CD4-positive, CD25-positive, alpha-beta regulatory T cell (primary cell): ENCODE measurements around the gene SDHB. TPM values are rescaled to one million over a fixed set of nuclear protein-coding genes. Genes with fewer than 3 reads are reported as not detected.
A peak's percentile ranks its signal among the peaks of the same experiment; 100 is the strongest.

ENCODE experiments used
- ATAC-seq, 2 donors: fragments of 150-1000 bp; cut with Tn5 transposase; one replicate each; pipeline ENCODE4 v1.10.0; 2021; ENCODE audit warnings: low read depth in 2 of 2, moderate number of reproducible peaks in 2 of 2, moderate library complexity in 1 of 2
- DNase-seq, 3 donors: peaks; one replicate each; pipeline versions ENCODE4 v3.0.0 to v3.0.0-alpha.2; 2012 to 2022; ENCODE audit warnings: mixed read lengths in 1 of 3
- H3K27ac ChIP-seq: one replicate; pipeline ENCODE4 v1.7.0; 2013; ENCODE audit warnings: mild to moderate bottlenecking, low read length; ENCODE audit not compliant: insufficient read depth, poor library complexity, severe bottlenecking
- H3K27me3 ChIP-seq: one replicate; pipeline ENCODE4 v1.7.0; 2013; ENCODE audit warnings: low read length; ENCODE audit not compliant: control insufficient read depth, insufficient read depth
- H3K36me3 ChIP-seq: one replicate; pipeline ENCODE4 v1.7.0; 2013; ENCODE audit warnings: mild to moderate bottlenecking, low read length, moderate library complexity; ENCODE audit not compliant: control insufficient read depth, insufficient read depth
- H3K4me1 ChIP-seq: 2 replicates; pipeline ENCODE4 v1.7.0; 2013; ENCODE audit warnings: mild to moderate bottlenecking, low read length; ENCODE audit not compliant: insufficient read depth, control insufficient read depth, poor library complexity, severe bottlenecking
- H3K4me3 ChIP-seq: one replicate; pipeline ENCODE4 v1.7.0; 2013; ENCODE audit warnings: low read depth, mild to moderate bottlenecking, low read length, moderate library complexity
- H3K9me3 ChIP-seq, 2 experiments: 1 replicate in 1 of 2; 2 replicates in 1 of 2; pipeline ENCODE4 v1.7.0; 2013; ENCODE audit warnings: low read length in 2 of 2, mild to moderate bottlenecking in 1 of 2, moderate library complexity in 1 of 2; ENCODE audit not compliant: control insufficient read depth in 2 of 2
- H3K27ac Mint-ChIP-seq, 3 donors: one replicate each; pipeline ENCODE4 v1.8.0; 2020 to 2022; ENCODE audit warnings: mild to moderate bottlenecking in 3 of 3, mixed read lengths in 3 of 3, moderate library complexity in 2 of 3
- H3K27me3 Mint-ChIP-seq: one replicate; pipeline ENCODE4 v1.8.0; 2022; ENCODE audit warnings: mild to moderate bottlenecking, mixed read lengths
- H3K36me3 Mint-ChIP-seq: one replicate; pipeline ENCODE4 v1.8.0; 2020; ENCODE audit warnings: mixed read lengths
- H3K4me1 Mint-ChIP-seq, 4 donors: one replicate each; pipeline ENCODE4 v1.8.0; 2020 to 2022; ENCODE audit warnings: mixed read lengths in 4 of 4, mild to moderate bottlenecking in 1 of 4
- H3K4me3 Mint-ChIP-seq, 4 donors: one replicate each; pipeline ENCODE4 v1.8.0; 2020 to 2022; ENCODE audit warnings: mild to moderate bottlenecking in 4 of 4, mixed read lengths in 4 of 4, moderate library complexity in 3 of 4
- H3K9me3 Mint-ChIP-seq, 7 donors: one replicate each; pipeline ENCODE4 v1.8.0; 2020 to 2022; ENCODE audit warnings: mixed read lengths in 7 of 7, mild to moderate bottlenecking in 3 of 7, moderate library complexity in 2 of 7
- polyA plus RNA-seq, 4 donors: library from polyadenylated mRNA; unstranded; fragments of 300-500 nt; fragmentation: Illumina TruSeq; gene quantifications; one replicate each; pipeline ENCODE4 v1.2.3, GENCODE V29; 2021
- total RNA-seq: library from RNA; stranded (reverse); gene quantifications from one replicate; pipeline ENCODE4 v1.2.3, GENCODE V29; 2022

The SDHB gene
- total and polyA plus RNA-seq, 5 donors from 2014 or later = 65.5 to 207 (median 153) TPM

- Mint-ChIP-seq H3K27me3 (peaks cover 14% of the 10 kb centered on the region), H3K4me1 (no peaks in the 10 kb centered on the region), H3K36me3 (no peaks in the 10 kb centered on the region), H3K9me3 (peaks cover 0 to 3% (median 0%) of the 10 kb centered on the region in 7 donors), H3K4me3 (no peak overlapping the region), H3K27ac (no peak overlapping the region)
- H3K9me3 ChIP-seq = peaks cover 0 to under 1% of the 10 kb centered on the region in 2 experiments
- H3K27ac ChIP-seq = no peak overlapping the region
- no peak for ATAC-seq
- no peak overlapping the region for H3K4me3 ChIP-seq
- H3K4me1 ChIP-seq = no peaks in the 10 kb centered on the region
- no peaks in the 10 kb centered on the region for H3K27me3 ChIP-seq
- no peak for DNase-seq
- no peaks in the 10 kb centered on the region for H3K36me3 ChIP-seq
Measured at GRCh38 chr1:17070163-17070525, 16.3 kb upstream of the SDHB start.

DNA sequence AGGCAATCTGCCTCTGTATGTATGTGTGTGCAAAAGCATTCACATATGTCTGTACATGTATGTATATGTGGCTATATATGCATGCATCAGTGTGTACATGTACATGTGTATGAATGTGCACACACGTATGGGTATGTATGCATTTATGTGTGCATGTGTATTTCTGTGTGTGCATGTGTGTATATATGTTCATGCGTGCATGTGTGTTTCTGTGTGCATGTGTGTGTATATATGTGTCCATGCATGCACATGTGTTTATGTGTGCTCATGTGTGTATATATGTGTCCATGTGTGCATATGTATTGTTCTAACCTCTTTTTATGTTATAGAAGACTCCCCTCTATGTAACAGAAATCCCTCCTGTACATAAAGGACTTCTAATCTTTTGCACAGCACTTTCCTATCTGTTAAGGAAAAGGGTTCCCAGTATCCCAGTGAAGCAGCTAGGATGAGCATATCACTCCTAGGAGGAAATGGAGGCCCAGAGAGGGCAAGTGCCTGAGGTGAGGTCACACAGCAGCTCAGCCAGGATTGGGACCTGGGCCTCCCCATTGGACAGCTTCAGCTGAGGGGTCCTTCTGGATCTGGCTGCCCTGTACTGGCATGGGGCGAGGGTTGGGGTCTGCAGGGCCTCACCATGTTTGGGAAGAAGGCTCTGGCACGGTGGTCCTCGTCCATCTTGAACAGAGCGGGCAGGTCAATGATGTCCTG is 15.8 kb upstream of the SDHB start:
- Histone ChIP-seq H3K4me1 (no peaks in the 10 kb centered on the region), H3K9me3 (peaks cover 0 to 5% of the 10 kb centered on the region in 2 experiments), H3K27me3 (no peaks in the 10 kb centered on the region), H3K4me3 (no peak overlapping the region), H3K36me3 (no peaks in the 10 kb centered on the region), H3K27ac (no peak overlapping the region)
- DNase-seq (no peak), ATAC-seq (no peak)
- Mint-ChIP-seq H3K4me3 (no peak overlapping the region), H3K9me3 (peaks cover 0 to 4% (median 0%) of the 10 kb centered on the region in 7 donors), H3K36me3 (no peaks in the 10 kb centered on the region), H3K27ac (no peak overlapping the region), H3K4me1 (no peaks in the 10 kb centered on the region), H3K27me3 (peaks cover 14% of the 10 kb centered on the region)

DNA sequence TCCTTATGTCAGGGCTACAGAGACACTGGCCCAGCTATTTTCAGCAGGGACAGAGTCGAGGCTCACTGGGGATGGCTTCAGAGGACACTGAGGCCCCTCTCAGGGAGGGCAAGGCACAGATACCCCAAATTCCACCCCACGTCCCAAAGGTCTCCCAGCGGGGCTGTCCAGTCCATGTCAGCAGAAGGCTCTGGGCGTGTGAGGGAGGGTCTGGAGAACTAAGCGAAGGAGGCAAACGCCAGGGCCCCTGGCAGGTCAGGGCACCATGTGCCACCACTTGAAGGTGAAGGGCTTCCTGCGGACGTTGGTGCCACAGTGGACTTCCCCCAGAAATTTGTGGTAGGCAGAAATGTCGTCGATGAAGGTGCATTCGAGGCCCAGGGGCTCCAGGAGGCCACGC is 15.0 kb upstream of the SDHB start:
- Mint-ChIP-seq H3K27ac (no peak overlapping the region), H3K27me3 (peaks cover 18% of the 10 kb centered on the region), H3K4me1 (no peaks in the 10 kb centered on the region), H3K4me3 (no peak overlapping the region), H3K36me3 (no peaks in the 10 kb centered on the region), H3K9me3 (peaks cover 0 to 7% (median 0%) of the 10 kb centered on the region in 7 donors)
- no peaks in the 10 kb centered on the region for H3K36me3 ChIP-seq
- H3K27me3 ChIP-seq = no peaks in the 10 kb centered on the region
- DNase-seq (no peak), ATAC-seq (no peak)
- peaks cover 0 to 5% of the 10 kb centered on the region in 2 experiments for H3K9me3 ChIP-seq
- H3K27ac ChIP-seq = no peak overlapping the region
- no peaks in the 10 kb centered on the region for H3K4me1 ChIP-seq
- H3K4me3 ChIP-seq = no peak overlapping the region

- Mint-ChIP-seq H3K36me3 (no peaks in the 10 kb centered on the region), H3K4me1 (no peaks in the 10 kb centered on the region), H3K4me3 (no peak overlapping the region), H3K27me3 (peaks cover 24% of the 10 kb centered on the region), H3K27ac (no peak overlapping the region), H3K9me3 (peaks cover 0 to 7% (median 0%) of the 10 kb centered on the region in 7 donors)
- Histone ChIP-seq H3K4me1 (no peaks in the 10 kb centered on the region), H3K27ac (no peak overlapping the region), H3K27me3 (no peaks in the 10 kb centered on the region), H3K9me3 (peaks cover 0 to 5% of the 10 kb centered on the region in 2 experiments), H3K36me3 (no peaks in the 10 kb centered on the region), H3K4me3 (no peak overlapping the region)
- DNase-seq (no peak), ATAC-seq (no peak)
Measured at GRCh38 chr1:17067465-17068240, 13.8 kb upstream of the SDHB start.

- no peaks in the 10 kb centered on the region for H3K36me3 Mint-ChIP-seq
- Histone ChIP-seq H3K9me3 (peaks cover 0 to 5% of the 10 kb centered on the region in 2 experiments), H3K36me3 (no peaks in the 10 kb centered on the region), H3K27ac (no peak overlapping the region), H3K4me1 (no peaks in the 10 kb centered on the region), H3K27me3 (no peaks in the 10 kb centered on the region), H3K4me3 (no peak overlapping the region)
- H3K4me1 Mint-ChIP-seq = no peaks in the 10 kb centered on the region
- no peak overlapping the region for H3K27ac Mint-ChIP-seq
- no peak for ATAC-seq
- H3K9me3 Mint-ChIP-seq = peaks cover 0 to 7% (median 0%) of the 10 kb centered on the region in 7 donors
- peaks cover 29% of the 10 kb centered on the region for H3K27me3 Mint-ChIP-seq
- H3K4me3 Mint-ChIP-seq = no peak overlapping the region
- no peak for DNase-seq
Measured at GRCh38 chr1:17067069-17067426, 13.2 kb upstream of the SDHB start.

GRCh38 chr1:17066361-17067068 is 12.7 kb upstream of the SDHB start:
- no peaks in the 10 kb centered on the region for H3K36me3 ChIP-seq
- H3K9me3 ChIP-seq = peaks cover 0 to 5% of the 10 kb centered on the region in 2 experiments
- no peak for DNase-seq
- H3K9me3 Mint-ChIP-seq = peaks cover 0 to 7% (median 0%) of the 10 kb centered on the region in 7 donors
- H3K4me1 Mint-ChIP-seq = no peaks in the 10 kb centered on the region
- no peak for ATAC-seq
- H3K27me3 Mint-ChIP-seq = peaks cover 31% of the 10 kb centered on the region
- H3K27ac Mint-ChIP-seq = no peak overlapping the region
- no peaks in the 10 kb centered on the region for H3K27me3 ChIP-seq
- H3K36me3 Mint-ChIP-seq = no peaks in the 10 kb centered on the region
- H3K27ac ChIP-seq = no peak overlapping the region
- no peaks in the 10 kb centered on the region for H3K4me1 ChIP-seq
- peak overlapping the region in 1 of 4 donors; percentile 21 for H3K4me3 Mint-ChIP-seq
- no peak overlapping the region for H3K4me3 ChIP-seq

GRCh38 chr1:17065666-17066065 is 11.8 kb upstream of the SDHB start:
- Histone ChIP-seq H3K4me3 (no peak overlapping the region), H3K9me3 (peaks cover 0 to 5% of the 10 kb centered on the region in 2 experiments), H3K4me1 (no peaks in the 10 kb centered on the region), H3K27me3 (no peaks in the 10 kb centered on the region), H3K36me3 (no peaks in the 10 kb centered on the region), H3K27ac (no peak overlapping the region)
- Mint-ChIP-seq H3K4me3 (no peak overlapping the region), H3K27ac (no peak overlapping the region), H3K4me1 (no peaks in the 10 kb centered on the region), H3K27me3 (peaks cover 34% of the 10 kb centered on the region), H3K9me3 (peaks cover 0 to 7% (median 0%) of the 10 kb centered on the region in 7 donors), H3K36me3 (no peaks in the 10 kb centered on the region)
- DNase-seq (no peak), ATAC-seq (no peak)
